ENCODE results near the gene CTXN1.
"Not testable (repeated sequence)": the region's sequence is repeated elsewhere in the genome, so short reads cannot be mapped to it uniquely, and the experiment has no call there.

The CTXN1 gene

GRCh38 chr19:7897292-7897691 is 28.6 kb downstream of the CTXN1 start:
- DNase-seq, result no peak

DNA sequence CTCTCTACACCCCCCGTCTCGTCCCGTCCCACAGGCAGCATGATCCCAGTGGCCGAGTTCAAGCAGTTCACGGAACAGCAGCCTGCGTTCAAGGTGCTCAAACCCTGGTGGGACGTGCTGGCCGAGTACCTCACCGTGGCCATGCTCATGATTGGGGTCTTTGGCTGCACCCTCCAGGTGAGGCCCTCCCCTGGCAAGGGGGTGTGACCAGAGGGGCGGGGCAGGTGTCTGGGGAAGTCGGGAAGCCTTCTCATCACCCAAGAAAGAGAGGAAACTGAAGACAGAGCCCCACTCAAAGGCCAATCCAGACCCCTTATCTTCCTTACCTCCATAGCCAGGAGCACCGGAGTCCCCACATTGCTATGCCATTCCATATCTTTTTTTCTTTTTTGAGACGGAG is 30.4 kb downstream of the CTXN1 start:
- DNase-seq, result no peak

DNA sequence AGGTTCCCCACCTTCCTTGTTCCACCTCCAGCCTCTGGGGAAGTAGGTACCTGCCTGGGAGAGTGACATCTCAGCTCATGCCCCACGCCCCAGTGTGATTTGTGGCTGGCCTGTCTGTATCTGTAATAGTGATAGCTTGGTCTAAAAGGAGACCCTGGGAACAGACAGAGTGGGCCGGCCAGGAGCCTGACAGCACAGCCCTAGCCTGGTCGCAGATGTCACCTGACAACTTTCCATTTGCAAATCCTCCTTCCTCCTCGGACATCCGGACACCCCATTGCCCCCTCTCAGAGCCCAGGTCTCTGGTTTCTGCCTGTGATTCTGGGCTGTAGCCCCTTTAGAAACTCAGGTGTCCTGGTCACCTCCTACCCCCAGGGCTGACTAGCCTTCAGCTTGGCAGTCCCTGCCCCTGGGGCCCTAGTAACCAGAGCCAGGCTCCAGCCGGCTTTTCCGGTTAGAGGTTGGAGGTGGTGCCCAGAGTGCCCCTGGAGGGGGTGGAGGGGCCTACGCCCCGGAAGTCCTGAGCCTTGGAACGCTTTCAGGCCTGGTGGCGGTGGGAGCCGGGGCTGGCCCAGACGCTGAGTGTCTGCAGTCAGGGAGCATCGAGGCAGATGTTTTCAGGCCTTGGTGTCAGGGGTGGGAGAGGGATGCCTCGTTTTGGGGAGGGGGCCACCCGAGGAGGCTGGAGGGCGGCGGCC is 31.2 kb downstream of the CTXN1 start:
- no peak for DNase-seq

GRCh38 chr19:7893362-7894101 is 32.4 kb downstream of the CTXN1 start:
- DNase-seq, result not testable (repeated sequence)

DNA sequence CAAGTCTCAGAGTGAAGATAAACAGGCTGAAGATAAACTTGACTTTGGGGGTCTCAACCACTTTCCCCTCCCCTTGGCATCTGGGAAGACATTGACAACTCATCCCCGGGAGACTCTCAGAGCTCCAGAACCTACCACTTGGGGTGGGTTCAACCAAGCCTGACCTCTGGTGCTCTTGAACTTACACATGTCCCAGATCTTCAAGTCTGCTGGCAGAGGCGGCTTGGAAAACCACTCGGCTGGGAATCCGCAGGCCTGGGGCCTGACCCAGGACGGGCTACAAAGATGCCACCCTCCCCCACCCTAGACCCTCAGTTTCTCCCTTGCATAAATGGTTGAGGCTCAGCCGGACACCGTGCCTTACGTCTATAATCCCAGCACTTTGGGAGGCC is 37.1 kb downstream of the CTXN1 start:
- DNase-seq, result no peak

- DNase-seq, result no peak
Observed at GRCh38 chr19:7888145-7888825, 37.6 kb downstream of the CTXN1 start, which contains the start of gene LRRC8E. Gene LRRC8E (plus strand): TSS chr19:7888510. CDS start chr19:7895604, 7,094 bp downstream.

- no peak for DNase-seq
Observed at GRCh38 chr19:7887408-7888144, 38.4 kb downstream of the CTXN1 start.

GRCh38 chr19:7885818-7886217 is 40.1 kb downstream of the CTXN1 start:
- no peak for DNase-seq

GRCh38 chr19:7883796-7884570 is 42.0 kb downstream of the CTXN1 start:
- DNase-seq, result no peak

DNA sequence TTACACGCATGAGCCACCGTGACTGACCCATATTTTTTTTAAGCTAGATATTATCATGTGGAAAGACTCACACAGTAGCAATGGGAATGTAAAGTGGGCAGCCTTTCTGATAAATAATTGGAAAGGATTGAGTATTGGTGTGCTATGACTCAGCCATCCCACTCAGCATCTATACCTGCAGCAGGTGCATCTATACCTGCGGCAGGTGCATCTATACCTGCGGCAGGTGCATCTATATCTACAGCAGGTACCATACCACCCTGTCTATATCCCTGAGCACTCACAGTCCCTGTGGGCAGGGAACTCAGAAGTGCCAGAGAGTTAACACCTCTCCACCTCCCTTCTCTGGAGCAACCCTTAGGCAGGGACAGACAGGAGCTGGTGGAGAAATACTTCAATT is 42.8 kb downstream of the CTXN1 start:
- no peak for DNase-seq

GRCh38 chr19:7881910-7882309 is 44.0 kb downstream of the CTXN1 start:
- DNase-seq, result no peak

GRCh38 chr19:7879836-7880235 is 46.1 kb downstream of the CTXN1 start:
- DNase-seq, result no peak

- DNase-seq, result no peak
Observed at GRCh38 chr19:7879111-7879807, 46.7 kb downstream of the CTXN1 start.

DNA sequence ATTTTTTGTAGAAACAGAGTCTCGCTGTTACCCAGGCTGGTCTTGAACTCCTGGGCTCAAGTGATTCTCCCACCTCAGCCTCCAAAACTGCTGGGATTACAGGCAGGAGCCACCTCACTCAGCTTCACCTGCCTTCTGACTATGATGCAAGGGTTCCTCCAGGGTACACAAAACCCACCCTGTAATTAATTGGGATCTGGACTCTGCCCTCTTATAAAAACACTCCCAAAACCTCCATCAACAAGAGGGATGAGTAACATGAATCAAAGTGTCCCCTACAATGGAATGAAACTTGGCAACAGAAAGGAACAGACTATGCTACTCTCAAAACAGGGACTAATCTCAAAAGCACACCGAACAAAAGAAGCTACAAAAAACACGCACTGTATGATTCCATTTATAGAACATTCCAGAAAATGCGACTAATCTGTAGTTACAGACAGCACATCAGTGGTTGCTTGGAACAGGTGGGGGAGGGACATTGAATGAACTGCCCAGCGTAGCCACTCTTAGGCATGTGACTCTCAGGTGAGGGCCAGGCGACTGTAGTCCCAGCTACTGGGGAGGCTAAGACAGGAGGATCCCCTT is 48.6 kb downstream of the CTXN1 start:
- no peak for DNase-seq

GRCh38 chr19:7874897-7875273 is 51.0 kb downstream of the CTXN1 start:
- DNase-seq, result no peak
